Inflammatory macrophage treated with lipopolysaccharide for 4 hours (primary cell): ENCODE data around the gene NFATC4.
A peak's percentile ranks its signal among the peaks of the same experiment; 100 is the strongest.

Experiments used
- DNase-seq: peaks from one replicate; pipeline ENCODE4 v3.0.0-alpha.2; 2020

Gene NFATC4

GRCh38 chr14:24411443-24412389 lies 43.7 kb downstream of the NFATC4 start:
- peak; percentile 52 for DNase-seq

- DNase-seq: no peak
Observed at GRCh38 chr14:24414077-24414476, 46.1 kb downstream of the NFATC4 start.

- no peak for DNase-seq
Observed at GRCh38 chr14:24414732-24415420, 46.9 kb downstream of the NFATC4 start.

- no peak for DNase-seq
Observed at GRCh38 chr14:24415421-24416253, 47.7 kb downstream of the NFATC4 start.

- no peak for DNase-seq
Observed at GRCh38 chr14:24416254-24416931, 48.4 kb downstream of the NFATC4 start.

- DNase-seq: no peak
Observed at GRCh38 chr14:24416932-24417619, 49.1 kb downstream of the NFATC4 start.

- DNase-seq: no peak
Observed at GRCh38 chr14:24417832-24418491, 50.0 kb downstream of the NFATC4 start.

DNA sequence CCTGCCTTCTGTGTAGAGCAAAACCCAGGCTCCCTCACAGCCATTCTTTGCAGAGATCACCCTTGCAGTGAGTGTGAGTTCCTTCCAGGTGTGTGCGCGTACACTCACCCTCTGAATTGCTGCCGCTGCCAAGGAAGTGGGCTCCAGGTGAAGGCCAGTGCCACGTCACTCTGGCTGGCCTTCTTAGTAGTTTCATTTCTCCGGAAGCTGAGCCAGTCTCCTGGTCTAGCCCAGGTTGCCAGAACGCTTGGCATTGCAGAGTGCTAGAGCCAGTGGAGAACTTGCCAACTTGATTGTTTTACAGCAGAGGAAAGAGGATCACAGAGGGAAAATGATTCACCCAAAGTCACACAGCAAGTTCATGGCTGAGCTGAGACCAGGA lies 50.5 kb downstream of the NFATC4 start:
- DNase-seq: no peak

GRCh38 chr14:24422261-24422660 lies 54.3 kb downstream of the NFATC4 start:
- DNase-seq: no peak

- no peak for DNase-seq
Observed at GRCh38 chr14:24422694-24423601, 55.0 kb downstream of the NFATC4 start.

DNA sequence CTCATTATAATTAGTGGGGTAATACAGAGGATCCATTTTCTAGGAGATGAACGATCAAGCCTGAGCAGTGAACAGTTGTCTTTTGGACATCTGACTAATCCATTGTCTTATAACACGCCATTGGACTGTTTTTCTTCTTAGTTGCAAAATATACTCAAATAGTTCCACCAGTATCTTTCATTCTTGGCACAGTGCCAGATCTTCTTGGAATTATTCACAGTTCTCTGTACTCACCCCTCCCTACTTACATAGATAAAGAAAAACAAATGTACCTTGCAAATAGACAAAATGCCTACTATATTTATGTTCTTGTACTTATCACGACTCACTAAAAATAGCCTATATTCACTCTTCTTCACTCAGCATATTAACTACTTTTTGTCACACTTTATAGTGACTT lies 57.7 kb downstream of the NFATC4 start:
- DNase-seq: peak; percentile 67

GRCh38 chr14:24426150-24426911 lies 58.3 kb downstream of the NFATC4 start:
- DNase-seq: no peak

- no peak for DNase-seq
Observed at GRCh38 chr14:24426912-24427536, 59.0 kb downstream of the NFATC4 start.

DNA sequence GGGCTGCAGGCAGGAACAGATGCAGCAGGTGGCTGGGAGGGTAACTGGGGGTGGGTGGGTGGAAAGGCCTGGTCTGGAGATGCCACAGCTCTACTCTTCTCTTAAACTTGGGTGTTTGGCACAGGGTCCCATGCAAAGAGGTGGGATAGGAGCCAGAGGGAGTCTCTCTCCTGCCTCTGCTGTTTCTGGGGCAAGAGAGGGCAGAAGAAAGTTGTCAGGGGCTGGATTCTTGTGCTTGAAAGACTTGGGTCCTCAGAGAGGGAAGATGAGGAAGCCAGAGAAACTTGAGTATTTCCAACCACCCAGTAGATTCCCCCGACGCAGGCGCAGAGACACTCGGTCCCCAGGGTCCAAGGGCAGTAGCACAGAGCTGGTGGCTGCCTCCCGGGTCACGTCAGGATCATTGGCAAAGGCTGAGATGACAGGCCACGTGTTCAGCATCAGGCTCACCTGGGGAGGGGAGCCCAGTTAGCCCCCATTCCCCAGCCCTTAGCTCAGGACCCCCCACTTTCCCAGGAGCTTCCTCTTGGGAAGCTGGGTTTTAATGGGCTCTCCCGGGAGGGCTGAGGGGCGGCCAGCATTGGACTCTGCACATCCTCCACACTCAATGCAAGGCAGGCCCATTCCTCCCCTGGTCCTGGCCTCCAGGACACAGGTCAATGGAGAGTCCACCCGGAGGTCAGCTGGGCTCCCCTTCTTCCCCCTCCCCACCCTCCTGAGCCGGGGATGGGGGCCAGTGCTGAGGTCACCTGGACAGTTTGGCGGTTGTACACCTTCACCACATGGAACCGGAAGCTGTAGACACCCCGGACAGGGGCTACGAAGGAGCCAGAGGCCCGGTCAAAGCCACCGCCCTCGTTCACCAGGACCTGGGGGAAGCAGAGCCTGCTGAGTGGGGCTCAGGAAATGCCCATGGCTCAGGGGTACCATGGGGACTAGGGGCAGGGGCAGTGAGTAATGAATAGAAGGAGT lies 59.8 kb downstream of the NFATC4 start:
- DNase-seq: no peak

- no peak for DNase-seq
Observed at GRCh38 chr14:24428628-24429394, 60.8 kb downstream of the NFATC4 start.
